RKO (cell line): Measurements from ENCODE around the gene DEPDC7.
A peak's percentile ranks its signal among the peaks of the same experiment; 100 is the strongest.

Experiments
- DNase-seq: peaks from one replicate; pipeline ENCODE4 v3.0.0-alpha.2; 2016; ENCODE audit warnings: low spot score

Gene DEPDC7

DNA sequence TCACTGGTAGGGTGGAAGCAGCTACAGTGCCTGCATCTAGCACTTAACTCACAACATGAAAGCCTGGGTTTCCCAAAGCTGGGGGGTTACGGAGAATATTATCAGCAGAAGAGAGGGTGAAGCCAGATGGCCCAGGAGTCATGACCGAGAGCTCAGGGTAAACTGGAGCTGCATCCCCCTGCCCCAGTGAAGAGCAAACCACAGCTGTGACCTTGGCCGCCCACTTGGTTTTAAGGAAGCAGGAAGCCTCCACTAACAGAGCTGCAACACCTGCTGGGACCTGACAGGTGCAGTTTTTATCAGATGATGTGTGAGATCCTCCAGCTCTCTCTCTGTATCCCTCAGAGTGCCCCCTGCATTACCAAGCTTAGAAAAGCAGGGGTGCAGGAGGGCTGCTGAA lies 44.6 kb downstream of the DEPDC7 start:
- no peak for DNase-seq

DNA sequence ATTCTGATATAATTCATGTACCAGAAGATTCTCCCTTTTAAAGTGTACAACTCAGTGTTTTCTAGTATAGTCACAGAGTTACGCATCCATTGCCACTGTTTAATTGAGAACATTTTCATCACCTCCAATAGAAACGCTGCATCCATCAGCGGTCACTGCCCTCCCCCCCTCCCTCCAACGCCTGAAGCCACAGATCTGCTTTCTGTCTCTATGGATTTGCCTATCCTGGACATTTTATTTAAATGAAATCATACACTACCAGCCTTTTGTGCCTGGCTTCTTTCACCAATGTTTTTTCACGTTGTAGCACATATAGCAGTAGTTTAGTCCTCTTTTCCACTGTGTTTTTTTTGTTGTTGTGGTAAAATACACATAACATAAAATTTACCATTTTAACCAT lies 46.5 kb downstream of the DEPDC7 start:
- no peak for DNase-seq

DNA sequence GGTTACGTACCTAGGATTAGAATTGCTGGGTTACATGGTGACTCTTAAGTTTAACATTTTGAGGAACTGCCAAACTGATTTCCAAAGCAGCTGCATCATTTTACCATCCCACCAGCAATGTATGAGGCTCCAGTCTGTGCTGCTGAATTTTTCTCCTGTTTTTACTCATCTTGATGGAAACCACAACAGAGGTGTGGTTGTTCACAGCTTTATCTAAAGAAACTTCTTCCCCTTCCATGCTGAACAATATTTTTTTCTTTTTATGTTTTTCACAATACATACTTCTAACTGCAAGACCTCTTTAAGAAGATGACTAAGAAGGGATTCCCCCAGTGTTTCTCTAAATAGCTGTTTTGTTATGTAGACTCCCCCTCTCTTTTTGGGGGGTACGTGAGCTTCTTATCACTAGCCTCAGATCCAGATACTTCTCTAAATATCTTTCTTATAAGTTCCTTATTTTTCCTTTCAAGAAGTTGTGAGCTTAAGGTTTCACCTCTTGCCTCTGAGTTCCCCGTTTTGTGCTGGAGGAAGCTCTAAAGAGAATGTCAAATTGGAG lies 47.7 kb downstream of the DEPDC7 start:
- no peak for DNase-seq

DNA sequence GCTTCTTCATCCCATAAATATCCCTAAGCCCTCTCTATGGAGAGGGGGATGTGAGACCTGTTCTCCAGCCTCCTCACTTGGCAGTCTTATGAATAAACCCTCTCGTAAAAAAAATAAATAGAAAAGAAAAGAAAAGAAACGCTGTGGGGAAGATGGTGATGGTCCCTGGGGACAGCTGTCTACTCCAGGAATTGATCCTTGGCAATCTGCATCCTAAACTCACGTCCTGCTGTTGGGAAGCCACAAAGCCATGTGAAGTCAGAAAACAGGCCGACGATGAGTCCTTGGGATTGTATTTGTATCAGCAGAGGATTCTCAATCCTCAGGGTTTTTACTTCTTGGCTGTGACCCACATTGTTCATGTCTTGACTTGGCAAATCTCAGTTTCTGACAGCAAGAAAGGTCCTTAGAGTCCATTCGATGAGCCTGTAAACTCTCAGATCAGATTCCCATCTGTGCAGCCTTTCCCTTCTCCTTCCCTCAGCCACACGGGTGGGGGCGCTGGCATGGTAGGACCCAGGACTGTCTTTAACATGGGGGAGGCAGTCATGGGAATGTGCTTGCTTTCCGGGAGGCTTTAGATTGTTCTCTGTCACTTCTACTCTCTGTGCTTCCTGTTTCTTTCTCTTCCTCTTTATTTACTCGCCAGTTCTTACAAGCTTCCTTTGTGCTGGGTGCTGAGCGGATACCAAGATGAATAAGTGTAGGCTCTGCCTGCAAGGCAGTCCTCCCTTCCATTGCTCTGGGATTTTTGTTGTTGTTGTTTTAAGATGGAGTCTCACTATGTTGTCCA lies 48.6 kb downstream of the DEPDC7 start:
- no peak for DNase-seq

DNA sequence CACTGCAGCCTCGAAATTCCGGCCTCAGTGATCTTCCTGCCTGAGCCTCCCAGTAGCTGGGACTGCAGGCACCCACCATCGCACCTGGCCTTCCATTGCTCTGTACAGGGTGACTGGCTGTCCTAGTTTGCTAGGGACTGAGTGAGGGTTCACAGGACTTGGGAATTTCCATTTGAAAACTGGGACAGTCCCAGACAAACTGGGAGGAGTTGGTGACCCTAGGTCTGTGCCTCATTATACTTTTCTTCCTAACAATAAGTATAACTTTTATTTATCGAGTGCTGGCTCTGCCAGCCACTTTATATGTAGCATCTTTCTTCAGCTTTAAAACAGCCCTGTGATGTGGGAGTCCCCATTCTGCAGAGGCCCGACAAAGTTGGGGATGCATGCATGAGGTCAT lies 49.2 kb downstream of the DEPDC7 start:
- DNase-seq: no peak

DNA sequence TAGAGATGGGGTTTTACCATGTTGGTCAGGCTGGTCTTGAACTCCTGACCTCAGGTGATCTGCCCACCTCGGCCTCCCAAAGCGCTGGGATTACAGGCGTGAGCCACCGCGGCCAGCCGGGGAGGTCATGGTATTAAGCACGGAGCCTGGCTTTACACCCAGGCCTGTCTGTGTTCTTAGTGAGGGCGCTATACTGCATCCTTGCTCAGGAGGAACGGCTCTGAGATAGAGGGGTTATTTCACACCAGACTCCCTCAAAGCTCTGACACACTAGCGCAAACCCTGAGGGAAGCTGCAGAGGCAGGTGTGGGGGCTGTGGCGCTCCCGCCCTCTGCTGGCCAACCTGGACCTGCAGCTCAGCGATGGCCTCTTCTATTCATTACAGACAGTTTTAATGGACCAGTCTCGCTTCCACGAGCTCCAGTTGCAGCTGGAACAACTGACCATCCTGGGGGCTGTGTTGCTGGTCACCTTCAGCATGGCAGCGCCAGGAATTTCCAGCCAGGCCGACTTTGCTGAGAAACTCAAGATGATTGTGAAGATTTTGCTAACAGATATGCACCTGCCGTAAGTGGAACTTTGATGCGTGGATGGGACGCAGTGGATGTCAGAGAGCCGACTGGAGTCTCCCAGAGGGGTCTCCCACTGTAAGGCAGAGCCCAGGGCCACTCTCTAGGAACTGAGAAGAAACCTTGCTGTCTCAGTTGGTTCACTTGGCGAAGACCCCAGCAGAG lies 49.9 kb downstream of the DEPDC7 start:
- peak; percentile 63 for DNase-seq

DNA sequence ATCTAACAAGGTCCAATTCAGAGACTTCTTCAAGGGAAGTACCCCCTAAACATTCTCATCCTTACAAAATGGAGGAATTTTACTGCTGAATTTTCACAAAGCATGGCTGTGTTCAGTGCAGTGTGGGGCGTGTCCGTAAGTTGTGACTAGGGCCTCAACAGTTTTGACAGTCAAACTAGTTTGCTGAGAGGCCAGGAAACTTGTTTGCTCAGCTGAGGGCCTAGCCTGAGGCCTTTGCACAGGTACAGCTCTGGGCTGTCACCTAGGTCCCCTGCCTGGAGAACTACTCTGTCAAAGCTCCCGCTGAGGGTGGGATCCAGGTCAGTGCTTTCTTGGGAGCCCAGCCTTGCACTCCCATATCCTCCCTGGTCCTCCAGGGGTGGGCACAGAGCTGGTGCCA lies 51.6 kb downstream of the DEPDC7 start:
- no peak for DNase-seq

DNA sequence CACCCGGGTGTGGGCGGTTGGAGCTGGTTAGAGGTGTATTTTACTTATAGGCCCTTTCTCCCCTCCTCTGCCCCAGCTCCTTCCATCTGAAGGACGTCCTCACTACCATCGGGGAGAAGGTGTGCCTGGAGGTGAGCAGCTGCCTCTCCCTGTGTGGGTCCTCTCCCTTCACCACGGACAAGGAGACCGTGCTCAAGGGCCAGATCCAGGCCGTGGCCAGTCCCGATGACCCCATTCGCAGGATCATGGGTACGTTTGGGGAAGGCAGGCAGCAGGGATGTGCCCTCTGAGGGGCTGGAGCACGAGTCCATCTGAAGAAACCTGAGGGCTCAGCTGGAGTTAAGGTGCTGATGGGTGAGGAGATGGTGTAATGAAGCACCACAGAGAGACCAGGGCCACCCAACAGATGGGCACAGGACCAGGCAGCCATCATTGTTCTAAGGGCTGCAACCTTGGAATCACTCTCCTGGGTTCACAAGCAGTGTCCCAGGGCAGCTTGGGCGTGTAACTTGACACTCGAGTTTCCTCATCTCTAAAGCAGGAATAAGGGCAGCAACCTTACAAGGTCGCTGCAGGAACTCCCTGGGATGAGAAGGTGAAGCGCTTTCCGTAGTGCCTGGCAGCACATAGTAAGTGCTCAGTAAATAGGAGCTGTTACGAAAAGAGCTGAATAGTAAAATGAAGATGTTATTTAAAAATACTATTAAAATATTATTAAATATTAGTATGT lies 53.1 kb downstream of the DEPDC7 start:
- no peak for DNase-seq

DNA sequence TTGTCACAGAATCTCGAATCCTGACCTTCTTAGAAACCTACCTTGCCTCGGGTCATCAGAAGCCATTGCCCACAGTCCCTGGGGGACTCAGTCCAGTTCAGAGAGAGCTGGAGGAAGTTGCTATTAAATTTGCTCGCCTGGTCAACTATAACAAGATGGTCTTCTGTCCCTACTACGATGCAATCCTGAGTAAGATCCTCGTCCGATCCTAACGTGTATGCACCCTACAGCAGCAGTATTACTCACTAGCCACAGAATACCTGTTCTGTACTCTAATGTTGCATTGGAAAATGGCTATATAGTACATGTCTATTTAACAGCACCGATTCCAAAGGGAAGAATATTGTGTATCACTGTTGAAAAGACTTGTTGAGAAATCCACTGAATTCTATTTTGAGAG lies 56.8 kb downstream of the DEPDC7 start:
- no peak for DNase-seq
